ENCODE data around the gene ZNF205. TPM values are rescaled to one million over a fixed set of nuclear protein-coding genes. Genes with fewer than 3 reads are reported as not detected.

ZNF205 gene
- total RNA-seq, 1 donor from 2014 or later: 31.6 TPM

DNA sequence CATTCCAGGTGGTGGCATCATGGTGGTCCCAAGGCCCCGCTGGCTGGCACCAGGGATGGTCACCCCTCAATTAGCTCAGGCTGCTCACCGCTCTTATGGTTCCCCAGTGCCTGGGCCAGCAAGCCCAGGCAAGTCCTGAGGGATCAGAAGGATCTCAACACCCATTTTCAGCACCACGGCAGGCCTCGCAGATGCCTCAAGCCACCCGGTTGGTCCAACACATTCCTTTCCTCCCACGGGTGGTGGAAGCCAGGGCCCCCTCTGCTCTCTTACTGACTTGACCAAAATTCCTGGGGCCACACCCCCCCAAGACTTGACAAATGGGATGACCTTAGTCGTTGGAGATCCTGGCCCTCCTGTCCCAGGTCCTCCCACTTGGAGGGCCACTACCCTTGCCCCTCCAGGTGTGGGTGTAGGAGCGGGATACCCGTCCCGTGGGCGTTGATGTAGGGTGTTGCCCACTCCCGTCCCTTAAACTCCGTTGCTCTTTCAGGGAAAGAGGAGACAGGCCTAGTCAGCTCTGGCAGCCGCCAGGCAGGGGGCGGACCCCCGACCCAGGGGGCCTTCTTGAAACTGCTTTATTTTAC is 5.9 kb downstream of the ZNF205 start:
- Mint-ChIP-seq H3K4me3 (ENCODE audit: unreplicated experiment) (no peak overlapping the region), H3K27me3 (ENCODE audit: unreplicated experiment) (peaks cover 6% of the 10 kb centered on the region), H3K9me3 (ENCODE audit: unreplicated experiment) (peaks cover 6% of the 10 kb centered on the region), H3K36me3 (ENCODE audit: unreplicated experiment) (no peaks in the 10 kb centered on the region), H3K4me1 (ENCODE audit: low read depth, unreplicated experiment) (peaks cover 19% of the 10 kb centered on the region), H3K27ac (ENCODE audit: unreplicated experiment) (no peak overlapping the region)
- TF ChIP-seq CTCF (IDR thresholded peaks at IDR 0.05; ENCODE audit: partially characterized antibody, unreplicated experiment): no peak
- no peak for DNase-seq

DNA sequence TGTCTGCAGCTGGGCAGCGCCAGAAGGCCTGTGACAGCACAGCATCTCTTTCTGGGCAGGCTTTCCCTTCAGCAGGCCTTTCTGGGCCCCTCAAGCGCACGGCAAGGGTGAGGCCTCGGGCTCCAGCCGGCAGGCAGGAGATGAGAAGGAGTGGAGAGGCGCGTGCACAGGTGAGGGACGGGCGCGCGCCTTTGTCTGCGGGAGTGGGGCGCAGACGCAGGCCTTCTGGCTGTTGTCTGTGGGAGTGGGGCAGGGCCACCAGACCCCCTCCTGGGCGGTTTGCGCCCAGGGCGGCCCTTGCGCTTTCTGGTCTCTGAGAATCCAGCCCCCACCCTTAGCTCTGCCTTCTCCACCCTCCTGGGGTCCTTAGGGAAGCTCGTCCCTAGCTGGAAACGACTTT is 6.5 kb downstream of the ZNF205 start:
- peaks cover 17% of the 10 kb centered on the region for H3K4me1 Mint-ChIP-seq (ENCODE audit: low read depth, unreplicated experiment)
- TF ChIP-seq CTCF (IDR thresholded peaks at IDR 0.05; ENCODE audit: partially characterized antibody, unreplicated experiment): no peak
- H3K27ac Mint-ChIP-seq (ENCODE audit: unreplicated experiment): no peak overlapping the region
- H3K27me3 Mint-ChIP-seq (ENCODE audit: unreplicated experiment): peaks cover 8% of the 10 kb centered on the region
- no peak for DNase-seq
- H3K4me3 Mint-ChIP-seq (ENCODE audit: unreplicated experiment): no peak overlapping the region
- peaks cover 9% of the 10 kb centered on the region for H3K9me3 Mint-ChIP-seq (ENCODE audit: unreplicated experiment)
- H3K36me3 Mint-ChIP-seq (ENCODE audit: unreplicated experiment): no peaks in the 10 kb centered on the region

- H3K4me1 Mint-ChIP-seq (ENCODE audit: low read depth, unreplicated experiment): peaks cover 17% of the 10 kb centered on the region
- H3K36me3 Mint-ChIP-seq (ENCODE audit: unreplicated experiment): no peaks in the 10 kb centered on the region
Observed at GRCh38 chr16:3119286-3119685, 6.9 kb downstream of the ZNF205 start.

GRCh38 chr16:3119701-3120408 is 7.5 kb downstream of the ZNF205 start:
- Mint-ChIP-seq H3K4me1 (ENCODE audit: low read depth, unreplicated experiment) (peaks cover 13% of the 10 kb centered on the region), H3K9me3 (ENCODE audit: unreplicated experiment) (peaks cover 9% of the 10 kb centered on the region), H3K4me3 (ENCODE audit: unreplicated experiment) (no peak overlapping the region), H3K27me3 (ENCODE audit: unreplicated experiment) (peaks cover 8% of the 10 kb centered on the region), H3K36me3 (ENCODE audit: unreplicated experiment) (no peaks in the 10 kb centered on the region), H3K27ac (ENCODE audit: unreplicated experiment) (no peak overlapping the region)
- TF ChIP-seq CTCF (IDR thresholded peaks at IDR 0.05; ENCODE audit: partially characterized antibody, unreplicated experiment): no peak
- DNase-seq: no peak

More at GRCh38 chr16:3119286-3119685, 6.9 kb downstream of the ZNF205 start:
- Mint-ChIP-seq H3K4me3 (ENCODE audit: unreplicated experiment) (no peak overlapping the region), H3K27ac (ENCODE audit: unreplicated experiment) (no peak overlapping the region), H3K27me3 (ENCODE audit: unreplicated experiment) (peaks cover 8% of the 10 kb centered on the region), H3K9me3 (ENCODE audit: unreplicated experiment) (peaks cover 9% of the 10 kb centered on the region)
- DNase-seq: no peak
- TF ChIP-seq CTCF (IDR thresholded peaks at IDR 0.05; ENCODE audit: partially characterized antibody, unreplicated experiment): no peak

DNA sequence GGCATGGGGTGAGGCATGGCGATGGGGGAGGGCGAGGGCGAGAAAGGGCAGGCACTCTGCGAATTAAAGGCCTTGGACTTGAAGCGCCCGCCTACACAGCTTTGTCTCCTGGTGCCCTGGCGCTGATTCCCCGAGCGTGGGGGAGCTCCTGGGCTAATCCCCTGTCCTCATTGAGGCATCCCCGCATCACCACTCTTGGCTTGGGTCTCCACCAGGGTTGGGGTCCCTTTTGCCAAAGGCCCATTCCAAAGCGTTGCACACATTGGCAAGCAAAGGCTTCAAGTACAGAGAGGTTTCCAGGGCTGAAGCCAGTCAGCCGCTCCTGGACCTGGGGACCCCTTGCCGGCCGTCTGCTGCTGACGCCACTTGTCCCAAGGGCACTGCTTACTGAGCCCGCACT is 8.0 kb downstream of the ZNF205 start:
- Mint-ChIP-seq H3K4me3 (ENCODE audit: unreplicated experiment) (no peak overlapping the region), H3K9me3 (ENCODE audit: unreplicated experiment) (peaks cover 9% of the 10 kb centered on the region), H3K27ac (ENCODE audit: unreplicated experiment) (no peak overlapping the region), H3K27me3 (ENCODE audit: unreplicated experiment) (peaks cover 12% of the 10 kb centered on the region), H3K36me3 (ENCODE audit: unreplicated experiment) (no peaks in the 10 kb centered on the region), H3K4me1 (ENCODE audit: low read depth, unreplicated experiment) (peaks cover 7% of the 10 kb centered on the region)
- no peak for DNase-seq
- no peak for TF ChIP-seq CTCF (IDR thresholded peaks at IDR 0.05; ENCODE audit: partially characterized antibody, unreplicated experiment)

All from glutamatergic neuron (in vitro differentiated cells).